ENCODE measurements around the gene PEX26. TPM values are rescaled to one million over a fixed set of nuclear protein-coding genes. Genes with fewer than 3 reads are reported as not detected.
A peak's percentile ranks its signal among the peaks of the same experiment; 100 is the strongest.

Gene PEX26
- total and polyA plus RNA-seq, 2 of the 13 experiments (the other 11 are each of a cell fraction or from before 2014, with no cell fraction given): 10.6 to 25.1 TPM

DNA sequence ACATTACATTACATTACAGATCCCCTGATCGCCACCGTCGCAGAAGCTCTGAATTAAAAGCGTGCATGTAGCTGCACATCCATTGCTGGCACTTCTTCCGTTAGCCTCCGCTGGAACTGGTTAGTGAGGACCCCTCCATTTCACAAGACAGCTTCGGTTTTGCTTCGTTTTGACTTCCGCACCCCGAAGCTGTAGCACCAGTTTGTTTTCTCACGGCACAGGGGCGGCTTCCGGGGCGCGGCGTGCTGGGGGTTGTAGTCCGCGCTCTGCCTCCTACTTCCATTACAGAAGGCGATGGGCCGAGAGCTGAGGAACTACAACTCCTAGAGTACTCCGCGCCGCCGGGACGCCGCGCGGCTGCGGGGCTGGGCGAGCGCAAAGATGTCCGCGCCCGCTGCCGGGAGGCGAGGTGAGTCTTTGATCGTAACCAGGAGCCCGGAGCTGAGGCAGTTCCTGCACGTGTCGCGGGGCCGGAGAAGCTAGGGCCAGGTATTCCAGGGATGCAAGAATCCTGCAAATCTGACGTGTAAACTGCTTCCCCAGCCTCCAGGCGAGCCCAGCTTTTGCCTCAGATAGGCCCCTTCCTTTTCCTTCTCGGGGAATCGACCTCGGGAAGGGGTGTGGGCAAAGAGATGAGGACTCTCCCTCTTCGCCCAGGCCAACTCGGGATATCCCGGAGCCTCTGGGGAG lies at the start of gene PEX26 (continued):
- TF ChIP-seq ZNF781 (CRISPR knock-in tag; IDR thresholded peaks at IDR 0.05; ENCODE audit: borderline replicate concordance, not compliant biosample characterization) (no peak), FOXJ3 (CRISPR knock-in tag; IDR thresholded peaks at IDR 0.05; ENCODE audit: borderline replicate concordance) (peak; percentile 76; the same call in 1 of the 2 replicates), ZNF234 (CRISPR knock-in tag; conservative IDR thresholded peaks at IDR 0.05) (no peak), ZNF629 (CRISPR knock-in tag; conservative IDR thresholded peaks at IDR 0.05) (no peak), ZNF331 (CRISPR knock-in tag; IDR thresholded peaks at IDR 0.05) (peak; percentile 16; the same call in 1 of the 2 replicates), MATR3 (CRISPR knock-in tag; IDR thresholded peaks at IDR 0.05) (no peak), HOXA7 (CRISPR knock-in tag; IDR thresholded peaks at IDR 0.05) (no peak), FOXP1 (IDR thresholded peaks at IDR 0.05) (no peak), FOXP1 (CRISPR knock-in tag; IDR thresholded peaks at IDR 0.05) (no peak), SOX13 (IDR thresholded peaks at IDR 0.05) (no peak), SOX13 (CRISPR knock-in tag; conservative IDR thresholded peaks at IDR 0.05 in 1 of 2, IDR thresholded peaks at IDR 0.05 in 1 of 2) (0 out of 4 replicates have a peak, but pooled peaks of 1 of the 2 experiments have one; percentile 6), GABPB1 (CRISPR knock-in tag; IDR thresholded peaks at IDR 0.05) (peak; percentile 98), ZBTB20 (CRISPR knock-in tag; IDR thresholded peaks at IDR 0.05; ENCODE audit: borderline replicate concordance, low read depth) (no peak), ZNF607 (CRISPR knock-in tag; IDR thresholded peaks at IDR 0.05; ENCODE audit: borderline replicate concordance) (0 out of 2 replicates have a peak, but pooled peaks have one; percentile 28), ZNF235 (CRISPR knock-in tag; IDR thresholded peaks at IDR 0.05; ENCODE audit: borderline replicate concordance) (0 out of 2 replicates have a peak, but pooled peaks have one; percentile 35), ELF1 (CRISPR knock-in tag; IDR thresholded peaks at IDR 0.05) (peak; percentile 98), NFE2L1 (CRISPR knock-in tag; IDR thresholded peaks at IDR 0.05; ENCODE audit: borderline replicate concordance) (no peak), RAD51 (IDR thresholded peaks at IDR 0.05; ENCODE audit: borderline replicate concordance) (no peak)
- TF ChIP-seq, protein P1, sequence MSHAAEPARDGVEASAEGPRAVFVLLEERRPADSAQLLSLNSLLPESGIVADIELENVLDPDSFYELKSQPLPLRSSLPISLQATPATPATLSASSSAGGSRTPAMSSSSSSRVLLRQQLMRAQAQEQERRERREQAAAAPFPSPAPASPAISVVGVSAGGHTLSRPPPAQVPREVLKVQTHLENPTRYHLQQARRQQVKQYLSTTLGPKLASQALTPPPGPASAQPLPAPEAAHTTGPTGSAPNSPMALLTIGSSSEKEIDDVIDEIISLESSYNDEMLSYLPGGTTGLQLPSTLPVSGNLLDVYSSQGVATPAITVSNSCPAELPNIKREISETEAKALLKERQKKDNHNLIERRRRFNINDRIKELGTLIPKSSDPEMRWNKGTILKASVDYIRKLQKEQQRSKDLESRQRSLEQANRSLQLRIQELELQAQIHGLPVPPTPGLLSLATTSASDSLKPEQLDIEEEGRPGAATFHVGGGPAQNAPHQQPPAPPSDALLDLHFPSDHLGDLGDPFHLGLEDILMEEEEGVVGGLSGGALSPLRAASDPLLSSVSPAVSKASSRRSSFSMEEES (CRISPR knock-in tag; IDR thresholded peaks at IDR 0.05): 0 out of 2 replicates have a peak, but pooled peaks have one; percentile 22
- TF ChIP-seq, protein P2, sequence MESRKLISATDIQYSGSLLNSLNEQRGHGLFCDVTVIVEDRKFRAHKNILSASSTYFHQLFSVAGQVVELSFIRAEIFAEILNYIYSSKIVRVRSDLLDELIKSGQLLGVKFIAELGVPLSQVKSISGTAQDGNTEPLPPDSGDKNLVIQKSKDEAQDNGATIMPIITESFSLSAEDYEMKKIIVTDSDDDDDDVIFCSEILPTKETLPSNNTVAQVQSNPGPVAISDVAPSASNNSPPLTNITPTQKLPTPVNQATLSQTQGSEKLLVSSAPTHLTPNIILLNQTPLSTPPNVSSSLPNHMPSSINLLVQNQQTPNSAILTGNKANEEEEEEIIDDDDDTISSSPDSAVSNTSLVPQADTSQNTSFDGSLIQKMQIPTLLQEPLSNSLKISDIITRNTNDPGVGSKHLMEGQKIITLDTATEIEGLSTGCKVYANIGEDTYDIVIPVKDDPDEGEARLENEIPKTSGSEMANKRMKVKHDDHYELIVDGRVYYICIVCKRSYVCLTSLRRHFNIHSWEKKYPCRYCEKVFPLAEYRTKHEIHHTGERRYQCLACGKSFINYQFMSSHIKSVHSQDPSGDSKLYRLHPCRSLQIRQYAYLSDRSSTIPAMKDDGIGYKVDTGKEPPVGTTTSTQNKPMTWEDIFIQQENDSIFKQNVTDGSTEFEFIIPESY (CRISPR knock-in tag; IDR thresholded peaks at IDR 0.05): no peak
- TF ChIP-seq, protein P3, sequence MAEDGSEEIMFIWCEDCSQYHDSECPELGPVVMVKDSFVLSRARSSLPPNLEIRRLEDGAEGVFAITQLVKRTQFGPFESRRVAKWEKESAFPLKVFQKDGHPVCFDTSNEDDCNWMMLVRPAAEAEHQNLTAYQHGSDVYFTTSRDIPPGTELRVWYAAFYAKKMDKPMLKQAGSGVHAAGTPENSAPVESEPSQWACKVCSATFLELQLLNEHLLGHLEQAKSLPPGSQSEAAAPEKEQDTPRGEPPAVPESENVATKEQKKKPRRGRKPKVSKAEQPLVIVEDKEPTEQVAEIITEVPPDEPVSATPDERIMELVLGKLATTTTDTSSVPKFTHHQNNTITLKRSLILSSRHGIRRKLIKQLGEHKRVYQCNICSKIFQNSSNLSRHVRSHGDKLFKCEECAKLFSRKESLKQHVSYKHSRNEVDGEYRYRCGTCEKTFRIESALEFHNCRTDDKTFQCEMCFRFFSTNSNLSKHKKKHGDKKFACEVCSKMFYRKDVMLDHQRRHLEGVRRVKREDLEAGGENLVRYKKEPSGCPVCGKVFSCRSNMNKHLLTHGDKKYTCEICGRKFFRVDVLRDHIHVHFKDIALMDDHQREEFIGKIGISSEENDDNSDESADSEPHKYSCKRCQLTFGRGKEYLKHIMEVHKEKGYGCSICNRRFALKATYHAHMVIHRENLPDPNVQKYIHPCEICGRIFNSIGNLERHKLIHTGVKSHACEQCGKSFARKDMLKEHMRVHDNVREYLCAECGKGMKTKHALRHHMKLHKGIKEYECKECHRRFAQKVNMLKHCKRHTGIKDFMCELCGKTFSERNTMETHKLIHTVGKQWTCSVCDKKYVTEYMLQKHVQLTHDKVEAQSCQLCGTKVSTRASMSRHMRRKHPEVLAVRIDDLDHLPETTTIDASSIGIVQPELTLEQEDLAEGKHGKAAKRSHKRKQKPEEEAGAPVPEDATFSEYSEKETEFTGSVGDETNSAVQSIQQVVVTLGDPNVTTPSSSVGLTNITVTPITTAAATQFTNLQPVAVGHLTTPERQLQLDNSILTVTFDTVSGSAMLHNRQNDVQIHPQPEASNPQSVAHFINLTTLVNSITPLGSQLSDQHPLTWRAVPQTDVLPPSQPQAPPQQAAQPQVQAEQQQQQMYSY (CRISPR knock-in tag; IDR thresholded peaks at IDR 0.05): no peak
- TF ChIP-seq, protein P4, sequence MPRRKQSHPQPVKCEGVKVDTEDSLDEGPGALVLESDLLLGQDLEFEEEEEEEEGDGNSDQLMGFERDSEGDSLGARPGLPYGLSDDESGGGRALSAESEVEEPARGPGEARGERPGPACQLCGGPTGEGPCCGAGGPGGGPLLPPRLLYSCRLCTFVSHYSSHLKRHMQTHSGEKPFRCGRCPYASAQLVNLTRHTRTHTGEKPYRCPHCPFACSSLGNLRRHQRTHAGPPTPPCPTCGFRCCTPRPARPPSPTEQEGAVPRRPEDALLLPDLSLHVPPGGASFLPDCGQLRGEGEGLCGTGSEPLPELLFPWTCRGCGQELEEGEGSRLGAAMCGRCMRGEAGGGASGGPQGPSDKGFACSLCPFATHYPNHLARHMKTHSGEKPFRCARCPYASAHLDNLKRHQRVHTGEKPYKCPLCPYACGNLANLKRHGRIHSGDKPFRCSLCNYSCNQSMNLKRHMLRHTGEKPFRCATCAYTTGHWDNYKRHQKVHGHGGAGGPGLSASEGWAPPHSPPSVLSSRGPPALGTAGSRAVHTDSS (CRISPR knock-in tag; conservative IDR thresholded peaks at IDR 0.05): no peak
